Raji (cell line): Measurements from ENCODE around the gene ATP5F1A.

Experiments used
- POLR2A ChIP-seq: IDR thresholded peaks from 2 replicates; pipeline ENCODE4 v1.6.1; 2011; ENCODE audit warnings: low read depth, low read length, control low read depth; ENCODE audit not compliant: insufficient read depth

ATP5F1A gene

DNA sequence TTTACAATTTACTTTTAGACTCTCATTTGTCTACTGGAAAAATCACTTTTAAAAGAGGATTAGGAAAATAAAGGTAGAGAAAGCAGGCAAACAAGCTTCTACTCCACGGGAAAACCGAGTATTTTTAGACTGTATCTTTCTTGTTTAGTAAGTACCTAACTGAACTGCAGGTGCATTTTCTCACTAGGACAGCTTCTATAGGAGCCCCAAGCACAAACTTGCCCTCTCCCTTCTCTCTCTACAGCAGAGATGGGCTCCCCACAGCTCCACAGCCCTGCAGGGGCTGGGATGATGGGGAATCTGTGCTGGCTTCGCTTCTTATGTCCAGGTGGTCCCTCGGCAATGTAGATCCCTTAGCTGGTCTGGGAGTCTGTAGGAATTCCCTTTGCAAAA lies 42.3 kb downstream of the ATP5F1A start:
- no peak for TF ChIP-seq POLR2A

DNA sequence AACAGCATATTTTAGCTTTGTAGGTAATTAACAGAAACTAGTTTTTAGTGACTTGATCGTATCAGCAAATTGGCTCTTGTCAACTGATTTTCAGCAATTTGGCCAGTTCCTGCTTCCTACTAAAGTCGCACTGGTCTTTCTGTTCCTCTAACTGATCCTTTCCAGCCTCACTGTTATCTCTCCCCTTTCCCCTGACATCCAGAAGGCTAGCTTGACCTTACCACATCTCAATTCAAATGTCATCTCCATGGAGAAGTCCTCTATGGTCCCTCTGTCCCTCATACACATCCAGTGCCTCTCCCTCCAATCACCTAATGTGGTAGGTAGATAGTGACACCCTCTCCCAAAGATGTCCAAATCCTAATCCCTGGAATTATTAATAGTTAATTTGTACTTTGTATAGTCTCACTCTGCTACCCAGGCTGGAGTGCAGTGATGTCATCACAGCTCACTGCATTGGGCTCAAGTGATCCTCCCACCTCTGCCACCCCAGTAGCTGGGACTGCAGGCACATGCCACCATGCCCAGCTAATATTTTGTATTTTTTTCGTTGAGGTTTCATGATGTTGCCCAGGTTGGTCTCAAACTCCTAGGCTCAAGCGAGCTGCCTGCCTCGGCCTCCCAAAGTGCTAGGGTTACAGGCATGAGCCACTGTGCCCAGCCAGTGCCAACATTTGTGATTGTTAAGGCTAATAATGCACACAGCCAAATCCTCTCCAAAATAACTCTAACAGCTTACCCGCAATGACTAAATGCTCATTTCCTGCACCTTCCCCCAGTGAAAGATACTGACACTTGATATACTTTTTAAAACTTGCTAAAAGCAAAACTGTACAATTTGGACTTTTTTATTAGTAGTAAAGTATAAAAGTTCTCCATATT lies 42.9 kb downstream of the ATP5F1A start:
- TF ChIP-seq POLR2A = no peak

DNA sequence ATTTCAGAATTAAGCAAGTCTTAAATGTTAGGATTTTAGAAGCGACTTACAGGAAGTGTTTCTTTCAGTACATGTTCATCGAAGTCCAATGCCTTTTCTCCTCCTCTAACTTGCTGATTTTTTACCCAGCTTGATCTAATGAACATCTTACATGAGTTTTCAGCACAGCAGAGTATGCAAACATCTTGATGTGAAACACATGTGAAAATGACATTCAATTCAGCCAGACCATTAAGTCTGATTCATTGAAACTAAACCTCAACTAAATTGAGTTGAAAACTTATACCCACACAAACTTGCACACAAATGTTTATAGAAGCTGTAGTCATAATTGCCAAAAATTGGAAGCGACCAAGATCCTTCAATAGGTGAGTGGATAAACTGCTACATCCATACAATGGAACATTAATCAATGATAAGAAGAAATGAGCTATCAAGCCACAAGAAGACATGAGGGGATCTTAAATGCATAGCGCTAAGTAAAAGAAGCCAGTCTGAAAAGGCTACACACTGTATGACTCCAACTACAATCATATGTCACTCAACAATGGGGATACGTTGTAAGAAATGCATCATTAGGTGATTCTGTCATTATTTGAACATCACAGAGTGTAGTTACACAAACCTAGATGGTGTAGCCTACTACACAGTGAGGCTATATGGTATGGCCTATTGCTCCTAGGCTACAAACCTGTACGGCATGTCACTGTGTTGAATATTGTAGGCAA lies 44.6 kb downstream of the ATP5F1A start:
- TF ChIP-seq POLR2A = no peak

DNA sequence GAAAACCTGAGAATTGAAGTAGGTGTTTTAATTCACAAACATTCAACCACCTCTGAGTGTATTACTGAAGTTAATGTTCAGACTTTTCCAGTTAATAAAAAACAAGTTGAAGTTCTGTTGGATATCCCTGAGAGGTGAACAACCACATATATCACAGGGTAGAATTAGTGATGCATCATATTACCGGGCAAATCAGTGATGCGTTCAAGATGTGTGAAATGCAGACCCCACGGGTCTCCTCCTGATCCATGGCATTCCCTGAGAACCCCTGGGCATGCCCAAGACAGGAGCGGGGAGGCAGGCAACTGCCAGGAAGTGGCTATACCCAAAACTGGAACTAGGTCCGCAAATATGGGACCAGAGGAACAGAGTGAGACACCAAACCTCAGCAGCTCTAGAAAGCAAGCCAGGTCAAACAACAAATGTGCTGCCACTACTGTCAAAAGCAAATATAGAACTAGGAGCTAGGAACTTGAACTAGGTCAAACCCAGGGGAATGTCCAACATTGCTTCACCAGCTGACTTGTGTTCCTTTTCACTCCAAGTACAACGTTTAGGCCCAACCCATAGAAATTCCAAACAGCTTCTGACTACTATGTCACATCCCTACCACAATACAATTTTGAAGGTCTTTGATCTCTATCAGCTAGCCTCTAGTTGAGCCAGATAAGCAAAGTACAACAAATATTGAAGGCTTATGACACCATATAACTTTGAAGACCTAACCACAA lies 46.2 kb downstream of the ATP5F1A start:
- no peak for TF ChIP-seq POLR2A

DNA sequence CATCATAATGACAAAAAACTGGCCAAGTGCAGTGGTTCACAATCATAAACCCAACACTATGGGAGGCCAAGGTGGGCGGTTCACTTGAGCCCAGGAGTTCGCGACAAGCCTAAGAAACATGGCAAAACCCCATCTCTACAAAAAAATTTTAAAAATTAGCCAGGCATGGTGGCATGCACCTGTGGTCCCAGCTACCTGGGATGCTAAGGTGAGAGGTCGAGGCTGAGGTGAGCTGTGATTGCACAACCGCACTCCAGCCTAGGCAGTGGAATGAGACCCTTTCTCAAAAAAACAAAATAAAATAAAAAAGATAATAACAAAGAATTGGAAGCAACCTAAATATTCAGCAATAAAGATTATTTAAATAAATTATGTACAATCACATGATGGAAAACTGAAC lies 47.8 kb downstream of the ATP5F1A start:
- no peak for TF ChIP-seq POLR2A

DNA sequence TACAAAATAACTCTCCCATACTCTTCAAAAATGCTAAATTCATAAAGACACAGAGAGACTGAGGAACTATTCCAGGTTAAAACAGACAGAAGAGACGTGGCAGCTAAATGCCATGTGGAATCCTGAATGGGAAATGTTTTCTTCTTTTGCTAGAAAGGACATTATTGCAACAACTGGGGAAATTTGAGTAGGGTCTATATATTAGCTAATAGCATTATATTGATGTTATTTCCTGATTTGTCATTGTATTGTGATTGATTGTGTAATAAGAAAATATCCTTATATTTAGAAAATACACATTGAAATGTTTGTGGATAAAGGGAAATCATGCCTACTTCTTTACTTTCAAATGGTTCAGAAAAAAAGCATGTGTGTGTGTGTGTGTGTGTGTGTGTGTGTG lies 49.5 kb downstream of the ATP5F1A start:
- TF ChIP-seq POLR2A = no peak

DNA sequence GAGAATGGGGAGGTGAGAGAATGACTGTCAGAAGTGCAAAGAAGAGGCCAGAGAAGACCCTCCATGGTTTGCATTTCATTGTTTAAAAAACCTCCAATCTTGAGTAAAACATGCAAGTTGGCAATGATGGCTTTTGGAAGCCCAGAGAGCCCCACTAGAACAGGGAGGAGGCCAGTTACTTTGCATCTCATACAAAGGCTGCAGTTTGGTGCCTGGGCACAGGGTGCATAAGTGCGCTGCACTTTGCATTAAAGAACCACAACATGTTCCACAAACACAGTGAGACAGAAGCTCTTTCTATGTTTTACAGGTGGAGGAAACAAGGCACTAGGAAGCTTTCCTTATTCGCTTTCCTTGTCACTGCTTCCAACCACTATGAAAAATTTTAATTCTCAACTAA lies 51.4 kb downstream of the ATP5F1A start:
- TF ChIP-seq POLR2A = no peak

DNA sequence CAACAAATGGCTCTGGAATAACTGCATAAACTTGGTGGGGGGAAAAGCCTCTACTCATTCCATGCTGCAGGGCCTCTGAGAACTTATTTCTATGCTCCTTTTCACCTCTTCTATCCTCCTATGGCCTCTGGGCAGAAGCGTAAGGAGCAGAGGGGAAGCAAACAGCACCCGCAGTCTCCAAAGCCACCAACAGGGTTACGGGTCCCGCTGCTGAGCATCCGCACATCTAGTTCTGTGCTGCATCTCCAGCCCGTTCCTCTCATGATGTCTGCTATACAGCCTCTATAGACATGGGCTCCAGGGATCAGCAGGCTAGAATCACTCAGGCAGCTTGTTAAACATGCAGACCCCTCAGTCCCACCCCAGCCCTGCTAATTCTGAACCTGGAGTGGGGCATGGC lies 52.0 kb downstream of the ATP5F1A start:
- TF ChIP-seq POLR2A = no peak

DNA sequence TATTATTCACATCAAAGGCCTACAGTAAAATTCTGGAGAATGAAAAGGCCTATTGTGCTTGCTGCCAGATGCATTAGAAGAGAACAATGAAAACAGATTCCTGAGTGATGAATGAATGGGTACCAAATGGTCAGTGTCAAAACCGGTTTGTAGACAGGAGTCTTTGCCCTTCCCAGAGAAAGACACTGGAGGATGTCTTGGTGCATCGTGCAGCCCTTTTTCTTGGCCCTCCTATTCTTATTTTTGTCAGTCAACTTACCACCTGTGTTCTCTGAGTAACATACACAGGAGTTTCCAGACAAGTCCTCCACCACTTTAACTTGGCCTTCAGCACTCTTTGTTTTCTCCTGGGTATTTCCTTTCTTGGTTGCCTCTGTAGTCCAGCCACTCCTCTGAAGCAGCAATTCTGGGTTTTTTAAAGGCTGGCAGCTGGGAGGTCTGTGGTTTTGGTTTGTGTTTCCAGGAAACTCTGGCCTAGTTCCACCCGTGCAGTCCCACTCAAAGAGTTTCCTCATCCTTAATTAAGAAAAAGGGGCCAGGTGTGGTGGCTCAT lies 55.4 kb downstream of the ATP5F1A start:
- TF ChIP-seq POLR2A = no peak

DNA sequence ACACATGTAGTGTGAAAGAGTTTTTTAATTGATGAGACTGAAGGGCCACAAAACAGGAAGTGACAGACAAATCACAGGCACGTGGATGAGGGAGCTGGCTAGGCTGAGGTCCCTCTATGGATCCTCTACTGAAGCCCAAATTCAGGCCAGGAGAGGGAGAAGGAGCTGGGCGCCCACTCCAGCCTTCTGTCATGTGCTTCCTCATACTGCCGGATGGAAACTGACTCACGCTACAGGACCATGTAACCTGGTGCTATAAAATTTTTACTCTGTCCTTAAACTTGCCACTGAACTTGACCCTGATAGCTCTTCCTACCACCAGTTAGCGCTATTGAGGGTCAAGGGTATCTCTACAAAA lies 57.4 kb downstream of the ATP5F1A start:
- TF ChIP-seq POLR2A = no peak

DNA sequence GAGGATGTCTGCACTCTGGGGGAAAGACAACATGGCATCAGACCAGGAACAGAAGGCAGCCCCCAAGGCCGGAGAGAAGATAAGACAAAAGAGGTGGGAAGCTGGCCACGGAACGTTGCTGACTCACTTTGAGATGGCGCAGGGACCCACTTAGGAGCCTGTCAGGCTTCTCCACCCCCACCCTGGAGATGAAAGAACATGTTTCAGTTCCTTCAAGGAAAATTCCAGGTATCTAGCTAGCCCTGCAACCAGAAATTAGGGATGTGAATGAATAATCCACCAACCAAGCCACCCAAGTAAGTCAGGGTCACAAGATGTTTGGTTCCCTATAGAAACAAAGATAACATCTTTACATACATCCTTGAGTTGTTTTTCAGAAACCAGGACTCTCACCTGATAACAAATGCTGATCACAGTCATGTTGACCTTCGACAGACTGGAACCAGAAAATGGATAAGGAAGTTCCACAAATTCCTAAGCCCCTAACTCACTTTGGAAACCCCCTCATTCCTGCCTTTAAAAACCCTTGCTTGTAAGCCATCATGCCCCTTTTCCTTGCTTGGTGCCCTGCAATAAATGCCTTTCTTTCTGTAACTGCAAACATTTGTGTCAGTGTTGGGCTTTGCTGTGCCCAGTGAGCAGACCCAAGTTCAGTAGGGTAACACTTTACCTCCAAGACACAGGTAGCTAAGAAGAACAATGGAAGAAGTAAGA lies 57.9 kb downstream of the ATP5F1A start:
- TF ChIP-seq POLR2A = no peak

DNA sequence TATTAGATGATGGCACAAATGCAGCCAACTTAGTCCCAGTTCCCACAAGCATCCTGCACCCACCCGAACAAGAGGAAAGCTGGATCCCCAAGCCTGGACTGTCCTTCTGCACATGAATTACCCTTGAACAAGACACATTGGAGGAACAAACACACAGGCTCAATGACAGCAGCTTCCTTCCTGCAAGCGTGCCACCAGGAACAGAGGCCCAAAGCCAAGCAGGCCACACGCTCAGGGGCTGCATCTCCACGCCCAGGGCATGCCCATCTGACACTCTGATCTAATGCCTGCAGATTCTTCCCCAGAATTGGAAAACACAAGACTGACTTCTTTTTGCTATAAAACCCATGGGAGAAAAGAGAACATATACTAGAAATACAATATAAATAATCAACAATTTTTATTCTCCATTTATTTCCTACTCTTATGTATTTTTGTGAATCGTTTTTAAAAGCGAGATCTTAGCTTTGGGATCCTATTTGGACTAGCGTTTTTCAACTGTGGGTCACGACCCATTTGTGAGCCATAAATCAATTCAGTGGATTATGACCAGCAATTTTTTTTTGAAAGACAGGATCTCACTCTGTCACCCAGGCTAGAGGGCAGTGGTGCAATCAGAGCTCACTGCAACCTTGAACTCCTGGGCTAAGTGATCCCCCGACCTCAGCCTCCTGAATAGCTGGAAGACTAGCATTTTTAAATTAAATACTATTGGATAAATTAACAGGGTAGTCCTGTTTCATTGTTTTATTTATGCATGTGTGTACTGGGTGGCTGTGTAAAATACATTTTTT lies 60.4 kb downstream of the ATP5F1A start:
- no peak for TF ChIP-seq POLR2A

DNA sequence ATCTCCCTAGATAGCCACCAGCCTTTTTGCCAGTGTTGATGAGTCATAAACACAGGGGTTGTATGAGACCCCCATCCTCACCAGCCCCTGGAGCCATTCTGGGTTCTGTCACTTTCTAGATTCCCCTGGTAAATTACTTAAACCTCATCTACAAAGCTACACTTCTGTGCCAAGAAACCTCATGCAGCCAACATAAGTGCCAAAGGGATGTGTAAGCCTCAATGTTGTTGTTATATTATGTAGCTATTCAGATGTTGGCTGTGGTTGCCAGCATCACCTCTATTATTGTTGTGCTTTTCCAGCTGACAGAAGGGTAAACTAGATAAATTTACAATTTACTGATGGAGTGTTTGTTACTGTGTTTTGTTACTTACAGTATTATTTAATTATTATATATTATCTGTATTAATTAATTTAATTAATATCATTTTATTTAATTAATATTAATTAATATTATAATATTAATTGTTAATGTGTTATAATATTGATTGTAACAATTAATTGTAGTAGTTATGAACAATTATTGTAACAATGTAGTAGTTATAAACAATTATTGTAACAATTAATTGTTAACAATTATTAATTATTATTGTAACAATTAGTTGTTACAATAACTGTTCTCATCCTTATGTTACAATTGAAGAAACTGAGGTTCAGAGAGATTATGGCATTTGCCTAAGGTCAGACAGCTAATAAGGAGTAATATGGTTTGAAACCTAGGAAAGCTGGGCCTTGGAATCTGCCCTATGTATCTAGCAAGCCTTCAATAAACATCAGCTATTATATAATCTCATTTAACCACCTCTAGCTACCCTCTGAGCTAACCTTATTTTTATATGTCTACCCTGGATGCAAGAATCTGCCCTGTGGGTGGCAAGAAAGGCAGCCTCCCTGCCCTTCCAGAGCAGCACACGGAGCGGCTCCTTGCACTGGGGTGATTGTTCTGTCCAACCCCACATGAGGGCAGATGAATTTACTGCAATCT lies 62.1 kb downstream of the ATP5F1A start:
- TF ChIP-seq POLR2A = no peak
